GM19463 (cell line): ENCODE results near the gene SNX18.

Experiments
- ATAC-seq: cut with Tn5 transposase; IDR thresholded peaks from one replicate; pipeline ENCODE4 v1.9.1; 2021; ENCODE audit warnings: mild to moderate bottlenecking, moderate library complexity; ENCODE audit not compliant: unreplicated experiment

SNX18 gene

GRCh38 chr5:54579591-54580295 is 62.2 kb downstream of the SNX18 start:
- ATAC-seq: no peak

- no peak for ATAC-seq
Measured at GRCh38 chr5:54580997-54581811, 63.6 kb downstream of the SNX18 start.

GRCh38 chr5:54581831-54582548 is 64.4 kb downstream of the SNX18 start:
- ATAC-seq: no peak

- no peak for ATAC-seq
Measured at GRCh38 chr5:54586336-54586735, 68.8 kb downstream of the SNX18 start.

- no peak for ATAC-seq
Measured at GRCh38 chr5:54589786-54590185, 72.2 kb downstream of the SNX18 start.

GRCh38 chr5:54590824-54591223 is 73.3 kb downstream of the SNX18 start:
- ATAC-seq: no peak

GRCh38 chr5:54593779-54594178 is 76.2 kb downstream of the SNX18 start:
- ATAC-seq: no peak

GRCh38 chr5:54594181-54594580 is 76.6 kb downstream of the SNX18 start:
- no peak for ATAC-seq

- ATAC-seq: no peak
Measured at GRCh38 chr5:54595721-54596120, 78.2 kb downstream of the SNX18 start.
